Right atrium auricular region (tissue), 2 donors: ENCODE results near the gene UBE4B. TPM values are rescaled to one million over a fixed set of nuclear protein-coding genes. Genes with fewer than 3 reads are reported as not detected.

Experiments
- DNase-seq: peaks from one replicate; pipeline ENCODE4 v3.0.0-alpha.2; 2019; ENCODE audit warnings: low spot score
- H3K27ac ChIP-seq, 2 donors: fragments of 200-600 bp; sonication (generic); 1 replicate in 1 of 2; 2 replicates in 1 of 2; pipeline ENCODE4 v1.5.1; 2016 to 2019
- H3K27me3 ChIP-seq, 2 donors: fragments of 200-600 bp; sonication (generic); one replicate each; pipeline versions ENCODE4 v1.5.1 to v1.6.0; 2017 to 2019
- H3K36me3 ChIP-seq: fragments of 200-600 bp; sonication (generic); one replicate; pipeline ENCODE4 v1.5.1; 2016
- H3K4me1 ChIP-seq, 2 donors: fragments of 200-600 bp; sonication (generic); one replicate each; pipeline versions ENCODE4 v1.5.1 to v1.6.0; 2017 to 2019
- H3K4me3 ChIP-seq, 2 donors: fragments of 200-600 bp; sonication (generic); 1 replicate in 1 of 2; 2 replicates in 1 of 2; pipeline ENCODE4 v1.5.1; 2017 to 2019; ENCODE audit warnings: mild to moderate bottlenecking in 1 of 2, moderate library complexity in 1 of 2
- H3K9me3 ChIP-seq, 2 donors: fragments of 200-600 bp; sonication (generic); one replicate each; pipeline ENCODE4 v1.5.1; 2019
- total RNA-seq, 2 donors: library from RNA; depleted of rRNA; stranded (reverse); fragments of >200 nt; gene quantifications; one replicate each; pipeline ENCODE4 v1.1.0, GENCODE V29; 2016
- TF ChIP-seq, protein P1 (sequence below), 2 donors: fragments of 200-600 bp; sonication (generic); IDR thresholded peaks; one replicate each; pipeline ENCODE4 v1.5.1; 2019; ENCODE audit warnings: antibody characterized with exemption in 2 of 2

UBE4B gene
- total RNA-seq, 2 donors from 2014 or later = 50.2 to 71.3 TPM

DNA sequence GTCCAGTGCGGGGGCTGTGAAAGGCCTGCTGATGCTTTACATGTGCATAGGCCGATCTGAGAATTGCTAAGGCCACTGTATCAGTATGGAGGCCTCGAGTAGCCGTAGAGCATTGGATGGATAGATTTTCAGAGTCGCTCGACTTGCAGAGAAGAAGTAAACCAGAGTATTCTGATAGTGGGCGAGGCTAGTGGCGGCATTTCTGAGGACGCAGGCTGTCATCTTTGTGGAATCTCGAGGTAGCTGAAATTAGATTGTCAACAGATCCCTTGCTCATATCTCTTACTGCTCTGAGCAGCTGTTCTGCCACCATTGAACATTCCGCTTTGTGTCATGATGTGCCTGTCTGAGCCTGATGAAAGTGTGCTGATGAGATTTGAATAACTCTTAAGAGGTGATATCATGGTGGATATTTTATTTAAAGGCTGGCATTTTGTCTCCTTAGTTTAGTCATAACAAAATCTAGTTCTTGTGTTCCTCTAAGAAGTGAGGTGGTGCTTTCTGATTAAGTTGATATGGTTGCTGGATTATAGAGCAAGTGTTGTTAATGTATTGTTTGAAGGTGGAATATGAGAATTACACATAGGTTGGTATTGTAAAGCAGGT is 179.2 kb downstream of the UBE4B start:
- DNase-seq = no peak
- no peaks in the 10 kb centered on the region for H3K9me3 ChIP-seq
- H3K27ac ChIP-seq = peak overlapping the region; percentile 99
- peaks cover 0 to 48% of the 10 kb centered on the region in 2 donors for H3K4me1 ChIP-seq
- peak overlapping the region; percentile 85 to 96 for H3K4me3 ChIP-seq
- no peaks in the 10 kb centered on the region for H3K36me3 ChIP-seq
- TF ChIP-seq, protein P1, sequence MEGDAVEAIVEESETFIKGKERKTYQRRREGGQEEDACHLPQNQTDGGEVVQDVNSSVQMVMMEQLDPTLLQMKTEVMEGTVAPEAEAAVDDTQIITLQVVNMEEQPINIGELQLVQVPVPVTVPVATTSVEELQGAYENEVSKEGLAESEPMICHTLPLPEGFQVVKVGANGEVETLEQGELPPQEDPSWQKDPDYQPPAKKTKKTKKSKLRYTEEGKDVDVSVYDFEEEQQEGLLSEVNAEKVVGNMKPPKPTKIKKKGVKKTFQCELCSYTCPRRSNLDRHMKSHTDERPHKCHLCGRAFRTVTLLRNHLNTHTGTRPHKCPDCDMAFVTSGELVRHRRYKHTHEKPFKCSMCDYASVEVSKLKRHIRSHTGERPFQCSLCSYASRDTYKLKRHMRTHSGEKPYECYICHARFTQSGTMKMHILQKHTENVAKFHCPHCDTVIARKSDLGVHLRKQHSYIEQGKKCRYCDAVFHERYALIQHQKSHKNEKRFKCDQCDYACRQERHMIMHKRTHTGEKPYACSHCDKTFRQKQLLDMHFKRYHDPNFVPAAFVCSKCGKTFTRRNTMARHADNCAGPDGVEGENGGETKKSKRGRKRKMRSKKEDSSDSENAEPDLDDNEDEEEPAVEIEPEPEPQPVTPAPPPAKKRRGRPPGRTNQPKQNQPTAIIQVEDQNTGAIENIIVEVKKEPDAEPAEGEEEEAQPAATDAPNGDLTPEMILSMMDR (IDR thresholded peaks at IDR 0.05) = no peak
- H3K27me3 ChIP-seq = no peaks in the 10 kb centered on the region

DNA sequence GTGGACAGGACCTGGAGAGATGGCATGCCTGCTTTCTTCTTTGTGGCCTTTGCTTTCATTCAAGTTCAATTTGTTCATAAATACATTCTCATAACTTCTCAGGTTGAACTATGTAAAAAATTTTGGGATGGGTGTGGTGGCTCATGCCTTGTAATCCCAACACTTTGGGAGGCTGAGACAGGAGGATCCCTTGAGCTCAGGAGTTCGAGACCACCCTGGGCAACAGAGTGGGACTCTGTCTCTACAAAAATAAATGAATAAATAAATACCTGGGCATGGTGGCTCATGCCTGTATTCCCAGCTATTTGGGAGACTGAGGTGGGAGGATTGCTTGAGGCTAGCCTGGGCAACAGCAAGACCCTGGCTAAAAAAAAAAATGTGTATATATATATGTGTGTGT is 179.7 kb downstream of the UBE4B start:
- Histone ChIP-seq H3K4me3 (peak overlapping the region in 1 of 2 donors; percentile 96), H3K27me3 (no peaks in the 10 kb centered on the region), H3K36me3 (no peaks in the 10 kb centered on the region), H3K4me1 (peaks cover 0 to 53% of the 10 kb centered on the region in 2 donors), H3K9me3 (no peaks in the 10 kb centered on the region), H3K27ac (peak overlapping the region; percentile 99)
- no peak for DNase-seq
- TF ChIP-seq, protein P1 (IDR thresholded peaks at IDR 0.05) = no peak

DNA sequence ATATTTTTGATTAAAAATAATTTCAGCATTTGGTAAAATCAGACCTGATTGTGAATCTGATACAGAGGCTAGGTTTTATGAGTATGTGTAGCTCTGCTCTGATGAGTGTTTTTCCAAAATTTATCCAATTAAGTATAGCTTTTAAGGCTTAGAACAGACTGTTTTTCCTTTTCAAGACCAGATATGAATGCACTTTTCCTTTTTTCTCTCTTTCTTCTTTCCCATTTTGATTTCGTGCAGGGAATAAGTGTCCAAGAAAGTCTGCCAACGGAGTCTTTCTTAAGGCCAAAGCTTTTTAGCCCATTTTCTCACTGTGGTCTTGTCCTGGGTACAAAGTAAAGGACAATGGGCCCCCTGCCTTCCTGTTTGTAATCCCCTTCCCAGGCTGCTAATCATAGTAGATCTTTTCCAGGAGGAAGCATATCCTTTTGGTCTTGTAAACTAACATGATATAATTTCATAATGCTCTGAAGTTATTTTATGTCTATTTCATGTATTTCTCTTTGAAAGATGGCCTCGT is 180.5 kb downstream of the UBE4B start:
- H3K27me3 ChIP-seq = no peaks in the 10 kb centered on the region
- H3K27ac ChIP-seq = peak overlapping the region; percentile 41 to 99
- H3K4me1 ChIP-seq = peaks cover 0 to 61% of the 10 kb centered on the region in 2 donors
- no peaks in the 10 kb centered on the region for H3K36me3 ChIP-seq
- no peak for DNase-seq
- TF ChIP-seq, protein P1 (IDR thresholded peaks at IDR 0.05) = no peak
- H3K4me3 ChIP-seq = no peak overlapping the region
- H3K9me3 ChIP-seq = no peaks in the 10 kb centered on the region

DNA sequence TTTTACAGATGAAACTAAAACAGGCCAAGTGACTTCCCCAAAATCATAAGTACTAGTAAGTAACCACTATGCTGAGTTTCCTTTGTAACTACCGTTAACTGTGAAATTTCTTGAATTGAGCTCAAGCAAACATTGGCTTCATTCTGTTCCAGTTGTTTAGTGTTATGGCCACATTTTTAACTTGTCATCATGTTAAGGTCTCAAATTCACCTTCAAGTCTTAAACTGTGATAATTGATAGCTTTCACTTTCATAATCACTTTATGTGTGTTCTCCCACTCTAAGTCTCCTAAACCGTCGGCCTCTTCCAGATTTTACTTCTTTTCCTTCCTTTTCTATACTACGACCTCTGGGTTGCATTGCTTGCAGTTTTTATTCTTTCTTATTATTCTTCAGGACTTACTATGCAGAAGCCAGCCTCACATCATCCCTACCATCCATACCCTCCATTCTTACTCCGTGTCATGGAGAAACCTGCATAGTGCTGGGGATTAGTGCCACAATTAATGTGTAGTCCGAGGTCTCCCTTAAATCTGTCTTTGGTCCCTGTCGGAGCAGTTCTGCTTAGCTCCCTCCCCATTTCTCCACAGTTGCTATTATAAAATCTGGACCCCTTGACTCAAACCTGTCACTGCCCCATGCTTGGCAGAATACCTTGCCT is 183.5 kb downstream of the UBE4B start:
- H3K27ac ChIP-seq = peak overlapping the region; percentile 42 to 55
- H3K27me3 ChIP-seq = no peaks in the 10 kb centered on the region
- TF ChIP-seq, protein P1 (IDR thresholded peaks at IDR 0.05) = no peak
- peaks cover 0 to 77% of the 10 kb centered on the region in 2 donors for H3K4me1 ChIP-seq
- no peaks in the 10 kb centered on the region for H3K36me3 ChIP-seq
- H3K4me3 ChIP-seq = no peak overlapping the region
- no peaks in the 10 kb centered on the region for H3K9me3 ChIP-seq
- DNase-seq = peak; percentile 28

DNA sequence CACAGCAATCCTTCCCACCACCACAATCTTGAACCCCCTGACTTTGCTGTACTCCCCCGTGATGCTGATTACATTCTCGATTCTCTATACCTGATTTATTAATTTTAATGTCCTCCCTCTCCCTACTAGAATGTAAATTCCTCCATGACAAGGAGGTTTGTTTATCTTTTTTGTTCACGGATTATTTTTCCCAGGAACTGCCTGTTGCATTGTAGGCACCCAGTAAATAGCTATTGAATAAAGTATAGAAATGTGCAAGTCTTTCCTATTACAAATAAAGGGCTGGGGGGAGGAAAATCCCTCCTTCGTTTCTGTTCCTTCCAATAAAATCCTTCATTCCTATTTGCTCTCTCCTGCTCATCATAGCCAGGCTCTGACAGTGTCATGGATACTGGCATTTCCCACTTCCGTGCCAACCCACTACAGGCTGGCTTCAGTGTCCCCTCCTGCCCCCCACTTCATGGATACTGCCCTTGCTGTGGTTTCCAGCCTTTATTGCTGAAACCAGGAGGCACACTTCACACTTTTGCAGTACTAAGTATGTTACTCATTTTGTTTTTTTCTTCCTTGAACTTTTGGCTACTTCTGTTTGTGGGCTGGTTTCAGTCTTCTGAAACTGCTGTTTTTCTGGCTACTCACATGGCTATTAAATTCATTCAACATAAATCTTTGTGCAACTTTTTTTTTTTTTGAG is 185.1 kb downstream of the UBE4B start:
- Histone ChIP-seq H3K4me3 (no peak overlapping the region), H3K4me1 (peaks cover 0 to 72% of the 10 kb centered on the region in 2 donors), H3K27ac (peak overlapping the region; percentile 51 to 59)

More for the DNA sequence above, 185.1 kb downstream of the UBE4B start:
- H3K9me3 ChIP-seq = no peaks in the 10 kb centered on the region
- no peaks in the 10 kb centered on the region for H3K36me3 ChIP-seq
- DNase-seq = peak; percentile 40
- TF ChIP-seq, protein P1 (IDR thresholded peaks at IDR 0.05) = no peak
- H3K27me3 ChIP-seq = no peaks in the 10 kb centered on the region
